ENCODE results near the gene CGGBP1.
"Not testable (repeated sequence)": the region's sequence is repeated elsewhere in the genome, so short reads cannot be mapped to it uniquely, and the experiment has no call there.

The CGGBP1 gene

DNA sequence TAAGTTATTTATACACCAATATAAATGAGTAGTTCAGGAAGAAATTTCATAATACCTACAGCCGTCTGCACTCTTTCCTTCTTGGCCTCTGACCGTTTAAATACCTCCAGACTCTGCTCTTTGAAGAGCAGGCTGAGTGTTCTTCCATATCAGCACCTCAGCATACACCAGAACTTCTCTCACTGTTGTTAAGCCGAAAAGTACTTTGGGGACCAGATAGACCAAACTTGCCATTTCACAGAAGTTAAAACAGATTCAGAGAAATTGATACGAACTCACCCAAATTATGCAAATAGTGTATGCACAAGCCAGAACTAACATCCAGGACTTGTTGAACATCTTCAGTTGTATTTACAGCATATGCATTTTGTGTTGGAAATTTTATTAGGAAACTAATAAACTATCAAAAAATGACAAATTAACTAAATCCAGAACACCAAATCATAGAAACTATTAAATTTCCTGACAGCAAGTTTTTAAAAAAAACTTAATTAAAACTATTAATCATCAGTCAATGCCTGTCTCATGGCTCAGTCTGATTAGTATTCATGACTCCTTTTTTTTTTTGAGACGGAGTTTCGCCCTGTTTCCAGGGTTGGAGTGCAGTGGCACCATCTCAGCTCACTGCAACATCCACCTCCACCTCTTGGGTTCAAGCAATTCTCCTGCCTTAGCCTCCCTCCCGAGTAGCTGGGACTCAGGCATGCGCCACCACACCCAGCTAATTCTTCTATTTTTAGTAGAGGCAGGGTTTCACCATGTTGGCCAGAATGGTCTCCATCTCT is 24.1 kb downstream of the CGGBP1 start:
- DNase-seq (ENCODE audit: low read depth): no peak

DNA sequence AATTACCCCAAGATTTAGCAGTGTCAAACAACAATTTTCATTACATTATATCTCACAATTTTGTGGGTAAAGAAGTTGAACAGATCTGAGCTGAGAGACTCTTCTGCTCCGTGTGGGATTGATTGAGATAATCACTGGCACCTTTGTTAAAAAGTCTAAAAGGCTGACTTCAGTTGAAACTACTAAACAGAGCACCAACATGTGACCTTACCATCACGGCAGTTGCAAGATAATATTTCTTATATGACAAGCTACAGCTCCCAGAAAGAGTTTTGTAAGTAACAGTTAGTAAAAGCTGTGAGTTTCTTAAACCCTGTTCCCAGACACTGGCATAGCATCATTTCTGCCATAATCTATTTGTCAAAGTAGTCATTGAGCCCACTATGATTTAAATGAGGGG is 25.0 kb downstream of the CGGBP1 start:
- DNase-seq (ENCODE audit: low read depth): no peak

- no peak for DNase-seq (ENCODE audit: low read depth)
Observed at GRCh38 chr3:88033079-88033478, 25.7 kb downstream of the CGGBP1 start.

DNA sequence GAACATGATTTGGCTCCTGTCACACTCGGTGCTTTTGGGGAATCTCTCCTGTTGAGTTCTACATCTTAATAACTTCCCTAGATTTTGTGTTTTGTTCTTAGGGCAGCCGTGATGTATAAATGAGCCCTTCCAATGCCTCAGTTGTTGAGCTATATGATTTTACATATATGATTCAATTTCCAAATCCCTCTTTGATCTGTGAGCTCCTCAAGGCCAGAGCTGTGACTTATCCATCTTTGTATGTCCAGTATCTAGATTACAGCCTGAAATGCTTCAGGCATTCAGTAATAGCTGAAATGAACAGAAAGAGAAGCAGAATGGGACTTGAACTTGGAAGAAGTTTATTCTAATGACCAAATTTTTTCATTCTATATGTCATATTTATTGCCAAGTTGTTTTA is 26.6 kb downstream of the CGGBP1 start:
- DNase-seq (ENCODE audit: low read depth): no peak

DNA sequence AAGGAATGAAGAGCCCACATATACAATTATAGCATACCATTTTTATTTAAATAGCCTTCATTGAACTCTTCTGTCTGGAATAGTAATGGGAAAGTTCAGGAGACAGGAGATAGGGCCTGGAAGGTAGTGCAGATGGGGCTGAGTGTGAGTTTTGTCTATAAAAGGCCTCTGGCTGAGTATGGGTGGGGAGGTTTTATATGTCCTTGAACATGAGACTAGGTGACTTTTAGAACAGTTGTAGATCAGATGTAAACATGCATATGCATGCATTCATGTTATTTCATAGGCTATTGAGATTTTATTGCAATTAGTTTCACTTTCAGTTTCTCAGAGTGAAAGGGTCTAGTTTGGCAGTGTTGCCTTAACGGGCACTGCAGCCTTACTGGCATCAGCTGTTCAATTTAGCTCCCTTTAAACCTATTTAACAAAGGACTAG is 27.1 kb downstream of the CGGBP1 start:
- DNase-seq (ENCODE audit: low read depth): peak; percentile 5

DNA sequence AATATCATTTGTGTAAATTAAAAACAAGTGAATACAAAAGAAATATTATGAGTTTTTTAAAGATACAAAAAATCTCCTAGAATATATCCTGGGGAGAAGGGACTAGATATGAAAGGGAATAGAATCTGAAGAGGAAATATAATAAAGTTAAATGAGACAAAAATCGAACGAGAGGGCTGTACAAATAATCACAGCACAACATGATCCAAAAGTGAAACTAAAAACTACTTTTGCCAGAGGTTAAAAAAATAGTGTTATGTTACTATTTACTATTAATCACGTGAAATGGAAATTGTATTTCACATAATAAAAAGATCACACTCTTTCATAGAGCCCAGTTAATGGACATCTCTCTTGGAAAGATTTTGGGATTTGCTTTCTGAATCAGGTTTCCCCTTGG is 28.6 kb downstream of the CGGBP1 start:
- DNase-seq (ENCODE audit: low read depth): no peak

DNA sequence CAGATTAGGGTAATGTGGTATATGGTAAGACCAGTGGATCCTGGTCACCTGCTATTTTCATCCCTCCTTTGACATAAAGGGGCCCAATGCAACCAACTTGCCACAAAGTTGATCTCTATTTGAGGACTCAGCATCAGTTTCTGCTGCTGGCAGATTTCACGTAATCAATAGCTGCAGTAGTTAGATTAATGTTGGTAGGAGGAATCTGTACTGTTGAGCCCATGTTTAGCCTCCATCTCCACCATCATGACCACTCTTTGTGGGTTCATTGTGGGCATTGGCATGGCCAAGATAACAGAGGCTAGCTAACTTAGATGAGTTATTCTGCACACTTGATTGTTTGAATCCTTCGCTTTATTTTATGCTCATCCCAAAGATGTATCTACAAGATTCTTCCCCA is 29.9 kb downstream of the CGGBP1 start:
- DNase-seq (ENCODE audit: low read depth): no peak

- DNase-seq (ENCODE audit: low read depth): no peak
Observed at GRCh38 chr3:88025001-88025552, 33.7 kb downstream of the CGGBP1 start.

DNA sequence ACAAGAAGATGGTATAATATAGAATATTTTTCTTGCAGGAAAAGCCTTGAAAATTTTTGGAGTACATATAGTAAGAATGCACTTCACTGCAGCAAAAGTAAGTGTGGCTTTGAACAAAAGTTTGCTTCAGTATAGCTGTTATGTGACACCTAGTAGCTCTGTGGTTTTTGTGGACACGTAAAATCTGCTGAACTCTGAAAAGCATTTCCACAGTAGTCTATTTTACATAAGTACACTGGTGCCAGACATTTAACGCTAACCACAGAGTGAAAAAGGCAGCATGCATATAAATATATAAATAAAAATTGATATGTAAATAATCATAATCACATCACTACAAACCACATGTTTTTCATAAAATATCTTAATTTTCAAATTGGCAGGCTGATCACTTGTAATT is 39.8 kb downstream of the CGGBP1 start:
- no peak for DNase-seq (ENCODE audit: low read depth)

GRCh38 chr3:88015656-88016055 is 43.1 kb downstream of the CGGBP1 start:
- DNase-seq (ENCODE audit: low read depth): not testable (repeated sequence)

DNA sequence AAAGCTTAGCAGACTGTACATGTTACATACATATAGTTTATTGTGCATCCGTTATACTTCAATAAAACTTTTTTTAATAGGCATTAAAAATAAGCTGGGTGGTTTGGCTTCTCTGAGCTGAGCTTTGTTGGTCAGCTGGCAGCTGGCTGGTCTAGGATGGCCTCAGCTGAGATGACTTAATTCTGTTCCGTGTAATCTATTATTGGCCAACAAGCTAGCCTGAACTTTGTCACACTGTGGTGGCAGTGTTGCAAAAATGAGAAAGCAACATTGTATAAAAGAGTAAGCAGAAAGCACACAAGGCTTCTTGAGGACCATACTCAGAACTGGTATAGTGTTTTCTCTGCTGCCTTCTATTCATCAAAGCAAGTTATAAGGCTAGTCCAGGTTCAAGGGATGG is 45.2 kb downstream of the CGGBP1 start:
- no peak for DNase-seq (ENCODE audit: low read depth)

- no peak for DNase-seq (ENCODE audit: low read depth)
Observed at GRCh38 chr3:88010810-88011209, 48.0 kb downstream of the CGGBP1 start.

- no peak for DNase-seq (ENCODE audit: low read depth)
Observed at GRCh38 chr3:88009066-88009465, 49.7 kb downstream of the CGGBP1 start.

GRCh38 chr3:88005066-88005465 is 53.7 kb downstream of the CGGBP1 start:
- DNase-seq (ENCODE audit: low read depth): no peak

DNA sequence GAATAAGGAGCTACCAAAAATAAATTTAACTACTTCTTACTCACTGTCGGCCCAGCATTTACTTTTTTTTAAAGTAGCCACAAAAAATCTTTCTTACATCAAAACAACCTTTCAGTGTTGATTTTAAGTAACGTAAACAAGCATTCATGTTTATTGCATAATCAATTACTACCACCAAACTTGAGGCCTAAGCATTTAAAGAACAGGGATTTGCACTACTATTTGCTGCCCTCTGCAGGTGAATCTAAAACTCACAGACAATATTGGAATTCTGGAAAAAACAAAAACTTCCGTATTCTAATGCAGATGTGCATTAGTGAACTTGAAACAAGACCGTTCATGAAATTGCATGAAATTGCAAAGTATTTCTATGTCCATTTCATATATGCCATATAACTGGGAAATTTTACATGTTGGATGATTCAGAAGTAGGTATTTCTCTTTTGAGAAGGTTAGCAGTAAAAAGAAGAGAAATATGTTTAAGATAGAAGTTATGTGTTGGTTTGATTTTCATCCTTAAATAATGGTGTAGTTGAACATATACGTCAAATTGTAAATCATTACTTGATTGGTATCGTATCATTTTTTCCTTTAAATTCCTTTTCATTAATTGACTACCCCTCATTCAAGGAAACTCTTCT is 55.6 kb downstream of the CGGBP1 start:
- DNase-seq (ENCODE audit: low read depth): peak; percentile 17

- DNase-seq (ENCODE audit: low read depth): no peak
Observed at GRCh38 chr3:88002448-88002847, 56.4 kb downstream of the CGGBP1 start.

Data from GM04504 (cell line).